KMS-11 (cell line): Measurements from ENCODE around the gene ADH6.

Experiments used
- H2AFZ ChIP-seq: fragments of 200-600 bp; sonication (generic); 2 replicates; pipeline ENCODE4 v1.6.1; 2016; ENCODE audit warnings: antibody characterized with exemption, mixed run types, low read depth
- H3K27ac ChIP-seq: fragments of 200-600 bp; sonication (generic); 2 replicates; pipeline ENCODE4 v1.6.1; 2016; ENCODE audit warnings: mild to moderate bottlenecking, mixed run types
- H3K27me3 ChIP-seq: fragments of 200-600 bp; sonication (generic); 2 replicates; pipeline ENCODE4 v1.6.1; 2017; ENCODE audit warnings: mild to moderate bottlenecking, low read depth, mixed run types, moderate library complexity; ENCODE audit not compliant: insufficient read depth
- H3K36me3 ChIP-seq: fragments of 200-600 bp; sonication (generic); 2 replicates; pipeline ENCODE4 v1.6.1; 2017; ENCODE audit warnings: mild to moderate bottlenecking, mixed run types; ENCODE audit not compliant: insufficient read depth
- H3K4me1 ChIP-seq: fragments of 200-600 bp; sonication (generic); 2 replicates; pipeline ENCODE4 v1.6.1; 2016; ENCODE audit warnings: mild to moderate bottlenecking, low read depth, mixed run types; ENCODE audit not compliant: poor library complexity, severe bottlenecking
- H3K4me2 ChIP-seq: fragments of 200-600 bp; sonication (generic); 2 replicates; pipeline ENCODE4 v1.7.0; 2016; ENCODE audit warnings: mild to moderate bottlenecking, mixed run types
- H3K4me3 ChIP-seq: fragments of 200-600 bp; sonication (generic); IDR thresholded peaks from 2 replicates; pipeline ENCODE4 v1.6.1; 2017; ENCODE audit warnings: low read depth, low read length, mixed read lengths; ENCODE audit not compliant: insufficient read depth
- H3K79me2 ChIP-seq: fragments of 200-600 bp; sonication (generic); 2 replicates; pipeline ENCODE4 v1.6.1; 2016; ENCODE audit warnings: low read depth, mixed run types; ENCODE audit not compliant: insufficient read depth
- H3K9ac ChIP-seq: fragments of 200-600 bp; sonication (generic); 2 replicates; pipeline ENCODE4 v1.6.1; 2016; ENCODE audit warnings: mild to moderate bottlenecking, mixed run types
- H4K20me1 ChIP-seq: fragments of 200-600 bp; sonication (generic); 2 replicates; pipeline ENCODE4 v1.6.1; 2016; ENCODE audit warnings: mild to moderate bottlenecking, mixed run types; ENCODE audit not compliant: insufficient read depth
- CTCF ChIP-seq: fragments of 200-600 bp; sonication (generic); conservative IDR thresholded peaks from 2 replicates; pipeline ENCODE4 v1.6.1; 2017; ENCODE audit warnings: low read depth, mild to moderate bottlenecking, antibody characterized with exemption, low read length, moderate library complexity, mixed read lengths

The ADH6 gene

GRCh38 chr4:99207911-99208718 is 10.9 kb downstream of the ADH6 start:
- no peak overlapping the region for H3K4me2 ChIP-seq
- no peaks in the 10 kb centered on the region for H3K79me2 ChIP-seq
- no peak overlapping the region for H3K4me3 ChIP-seq
- no peaks in the 10 kb centered on the region for H4K20me1 ChIP-seq
- no peaks in the 10 kb centered on the region for H3K27me3 ChIP-seq
- no peak overlapping the region for H2AFZ ChIP-seq
- H3K36me3 ChIP-seq: no peaks in the 10 kb centered on the region
- TF ChIP-seq CTCF: no peak
- no peak overlapping the region for H3K27ac ChIP-seq
- H3K9ac ChIP-seq: no peak overlapping the region
- H3K4me1 ChIP-seq: no peaks in the 10 kb centered on the region

- Histone ChIP-seq H3K79me2 (no peaks in the 10 kb centered on the region), H4K20me1 (no peaks in the 10 kb centered on the region), H3K4me1 (no peaks in the 10 kb centered on the region), H3K27ac (no peak overlapping the region), H3K27me3 (no peaks in the 10 kb centered on the region), H2AFZ (no peak overlapping the region), H3K4me3 (no peak overlapping the region), H3K4me2 (no peak overlapping the region), H3K36me3 (no peaks in the 10 kb centered on the region), H3K9ac (no peak overlapping the region)
- no peak for TF ChIP-seq CTCF
Observed at GRCh38 chr4:99207069-99207743, 11.8 kb downstream of the ADH6 start.

- H3K27me3 ChIP-seq: no peaks in the 10 kb centered on the region
- no peak overlapping the region for H2AFZ ChIP-seq
- H3K4me3 ChIP-seq: no peak overlapping the region
- H3K79me2 ChIP-seq: no peaks in the 10 kb centered on the region
- no peaks in the 10 kb centered on the region for H3K4me1 ChIP-seq
- TF ChIP-seq CTCF: no peak
- H3K36me3 ChIP-seq: no peaks in the 10 kb centered on the region
- no peak overlapping the region for H3K27ac ChIP-seq
- no peaks in the 10 kb centered on the region for H4K20me1 ChIP-seq
- H3K4me2 ChIP-seq: no peak overlapping the region
- H3K9ac ChIP-seq: no peak overlapping the region
Observed at GRCh38 chr4:99205153-99205979, 13.7 kb downstream of the ADH6 start.

- Histone ChIP-seq H3K36me3 (no peaks in the 10 kb centered on the region), H3K79me2 (no peaks in the 10 kb centered on the region), H3K4me1 (no peaks in the 10 kb centered on the region), H4K20me1 (no peaks in the 10 kb centered on the region), H3K4me3 (no peak overlapping the region), H3K9ac (no peak overlapping the region), H3K27ac (no peak overlapping the region), H3K4me2 (no peak overlapping the region), H2AFZ (no peak overlapping the region), H3K27me3 (no peaks in the 10 kb centered on the region)
- TF ChIP-seq CTCF: no peak
Observed at GRCh38 chr4:99202536-99202935, 16.5 kb downstream of the ADH6 start.
